Measurements from ENCODE around the gene LEMD3.

Gene LEMD3

DNA sequence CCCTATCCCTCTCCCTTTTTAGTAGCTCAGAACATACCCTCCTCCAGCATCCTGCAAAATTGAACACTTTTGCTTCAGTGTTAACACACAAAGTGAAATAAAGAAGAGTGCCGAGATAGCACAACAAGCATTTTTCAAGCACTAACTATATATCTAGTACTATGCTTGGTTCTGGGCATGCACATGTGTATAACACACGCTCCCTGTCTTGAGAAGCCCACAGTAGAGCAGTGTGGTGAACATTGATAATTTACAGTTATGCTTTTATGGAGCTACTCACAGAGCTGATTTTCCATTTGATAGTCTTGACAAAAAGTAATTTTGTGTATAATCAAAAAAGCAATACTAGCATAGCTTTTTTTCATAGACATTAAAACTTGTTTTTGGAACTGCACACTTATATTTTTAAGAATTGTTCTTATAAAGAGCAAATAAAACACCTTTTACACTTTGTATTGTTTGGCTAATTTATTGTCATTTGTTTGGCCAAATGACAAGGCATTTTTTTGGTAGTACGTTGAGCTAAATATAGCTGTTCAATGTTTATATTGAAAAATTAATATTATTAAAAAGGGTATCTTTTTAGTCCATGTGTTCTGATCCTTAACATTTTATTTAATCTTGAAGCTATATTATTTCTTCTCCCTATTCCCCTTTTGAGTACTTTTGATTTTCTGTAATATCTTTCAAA is 39.7 kb downstream of the LEMD3 start:
- DNase-seq: no peak

DNA sequence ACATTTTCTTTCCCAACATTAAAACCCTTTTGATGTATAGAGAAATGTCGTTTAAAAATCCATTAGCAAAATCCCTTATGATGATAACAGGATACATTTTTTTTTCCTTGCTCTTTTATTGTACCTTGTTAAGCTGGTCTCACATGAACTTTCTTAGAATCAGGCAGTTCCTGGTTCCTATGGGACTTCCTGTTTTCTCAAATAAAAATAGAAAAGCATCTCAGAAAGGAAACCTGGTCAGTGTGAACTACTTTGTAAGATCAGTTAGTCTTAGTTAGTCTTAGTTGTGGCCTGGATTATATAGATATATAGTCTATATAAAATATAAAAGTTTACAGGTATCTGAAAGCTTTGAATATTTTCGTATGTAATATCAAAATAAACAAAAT is 40.3 kb downstream of the LEMD3 start:
- DNase-seq: no peak

- DNase-seq: no peak
These were observed 47.7 kb downstream of the LEMD3 start for GRCh38 chr12:65217086-65217485.

DNA sequence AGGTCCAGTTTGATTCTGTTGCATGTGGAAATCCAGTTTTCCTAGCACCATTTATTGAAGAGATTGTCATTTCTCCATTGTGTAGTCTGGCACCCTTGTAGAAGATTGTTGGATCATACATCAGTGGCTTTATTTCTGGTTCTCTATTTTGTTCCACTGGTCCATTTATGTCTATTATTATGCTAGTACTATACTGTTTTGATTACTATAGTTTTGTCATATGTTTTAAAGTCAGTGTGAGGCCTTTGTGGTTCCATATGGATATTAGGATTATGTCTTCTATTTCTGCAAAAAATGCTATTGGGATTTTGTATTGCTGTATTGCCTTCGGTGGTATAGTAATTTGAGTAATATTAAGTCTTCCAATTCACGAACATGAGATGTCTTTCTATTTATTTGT is 51.4 kb downstream of the LEMD3 start:
- DNase-seq: no peak

DNA sequence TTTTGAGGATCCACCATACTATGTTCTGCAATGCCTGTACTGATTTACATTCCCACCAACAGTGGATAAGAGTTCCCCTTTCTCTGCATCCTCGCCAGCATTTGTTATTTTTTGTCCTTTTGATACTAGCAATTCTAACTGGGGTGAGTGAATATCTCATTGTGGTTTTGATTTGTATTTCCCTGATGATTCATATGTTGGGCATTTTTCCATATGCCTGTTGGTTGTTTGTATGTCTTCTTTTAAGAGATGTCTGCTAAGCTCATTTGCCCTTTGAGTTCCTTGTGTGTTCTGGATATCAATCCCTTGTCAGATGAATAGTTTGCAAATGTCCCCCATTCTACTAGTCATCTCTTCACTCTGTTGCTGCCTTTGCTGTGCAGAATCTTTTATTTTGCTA is 60.1 kb downstream of the LEMD3 start:
- DNase-seq: no peak

DNA sequence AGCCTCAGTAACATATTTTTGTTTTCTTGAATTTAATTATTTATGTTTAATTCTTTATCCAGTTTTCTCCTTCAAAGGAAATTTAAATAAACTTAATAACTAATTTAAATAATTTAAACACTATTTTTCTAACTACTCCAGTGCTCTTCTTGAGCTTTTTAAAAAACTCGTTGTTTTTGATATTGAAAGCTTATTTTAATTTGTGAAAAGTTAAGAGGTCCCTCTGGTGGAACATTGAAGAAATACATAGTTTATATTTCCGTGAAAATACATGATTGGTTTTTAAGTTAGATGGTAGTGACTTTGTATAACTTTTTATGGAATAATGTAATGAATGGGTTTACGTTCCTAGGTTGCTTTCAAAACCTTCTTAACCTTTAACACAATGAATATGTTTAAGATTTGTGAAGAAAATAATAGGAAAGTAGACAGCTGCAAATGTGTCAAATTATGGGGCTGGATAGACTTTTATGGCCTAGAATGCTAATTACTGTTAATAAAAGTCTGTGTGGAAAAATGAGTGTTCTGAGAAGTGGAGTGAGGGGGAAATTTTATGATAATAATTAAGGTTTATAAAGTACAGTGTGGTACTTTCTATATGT is 63.2 kb downstream of the LEMD3 start:
- DNase-seq: no peak

DNA sequence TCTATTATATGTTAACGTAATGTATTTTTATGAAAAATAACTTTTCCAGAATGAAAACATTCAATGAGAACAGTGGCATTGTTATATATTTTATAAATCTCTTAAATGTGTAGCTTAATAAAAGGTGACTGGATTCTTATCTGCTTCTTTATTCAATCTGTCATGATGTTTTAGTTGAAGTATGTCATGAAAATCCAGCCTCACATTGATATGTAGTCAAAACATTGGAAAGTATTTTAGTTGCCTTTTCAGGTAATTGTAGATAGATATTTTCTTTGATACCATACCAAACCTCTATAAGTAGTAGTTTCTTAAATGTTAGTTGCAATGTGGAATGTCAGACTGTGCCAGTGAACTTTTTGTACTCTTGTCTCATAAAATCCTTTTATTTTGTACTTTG is 67.8 kb downstream of the LEMD3 start:
- no peak for DNase-seq

- DNase-seq: no peak
These were observed 69.2 kb downstream of the LEMD3 start for GRCh38 chr12:65238609-65239008.

- DNase-seq: no peak
These were observed 79.6 kb downstream of the LEMD3 start for GRCh38 chr12:65248656-65249633.

DNA sequence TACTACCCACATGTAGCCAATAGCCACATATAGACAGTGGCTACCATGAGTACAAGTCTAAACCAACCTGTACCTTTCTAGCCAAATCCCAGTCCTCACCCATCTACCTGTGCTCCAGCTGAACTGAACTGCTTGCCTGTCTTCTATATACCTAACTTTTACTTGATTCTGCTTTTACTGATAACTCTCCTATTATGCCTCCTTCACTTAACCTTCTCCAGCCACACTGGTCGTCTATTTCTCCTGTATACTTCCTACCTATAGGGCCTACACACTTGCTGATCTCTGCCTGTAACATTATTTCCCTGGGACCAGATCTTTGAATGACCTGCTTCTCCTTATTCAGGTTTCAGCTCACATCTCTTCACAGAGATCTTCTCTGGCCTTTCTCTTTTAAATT is 83.1 kb downstream of the LEMD3 start:
- no peak for DNase-seq

DNA sequence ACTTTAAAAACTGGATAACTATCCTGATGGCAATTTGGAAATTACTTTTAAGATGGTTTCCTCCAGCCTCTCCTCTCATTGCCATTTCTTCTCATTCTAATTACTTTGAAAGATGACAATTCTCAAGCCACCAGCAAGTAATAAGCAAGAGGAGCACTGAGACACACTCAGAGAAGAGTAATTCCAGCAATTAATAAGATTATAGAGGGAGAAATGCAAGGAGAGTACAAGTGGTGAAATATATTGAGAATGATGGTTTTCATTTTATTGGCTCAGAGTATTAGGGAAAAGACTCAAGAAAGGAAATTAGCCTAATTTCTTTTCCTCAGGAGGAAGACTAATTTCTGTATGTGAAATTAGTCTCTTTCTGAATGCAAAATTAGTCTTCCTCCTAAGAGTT is 88.6 kb downstream of the LEMD3 start:
- no peak for DNase-seq

- DNase-seq: no peak
These were observed 90.1 kb downstream of the LEMD3 start for GRCh38 chr12:65259501-65259900.

- DNase-seq: no peak
These were observed 94.4 kb downstream of the LEMD3 start for GRCh38 chr12:65263777-65264176.

GRCh38 chr12:65266408-65266807 is 97.0 kb downstream of the LEMD3 start:
- no peak for DNase-seq

DNA sequence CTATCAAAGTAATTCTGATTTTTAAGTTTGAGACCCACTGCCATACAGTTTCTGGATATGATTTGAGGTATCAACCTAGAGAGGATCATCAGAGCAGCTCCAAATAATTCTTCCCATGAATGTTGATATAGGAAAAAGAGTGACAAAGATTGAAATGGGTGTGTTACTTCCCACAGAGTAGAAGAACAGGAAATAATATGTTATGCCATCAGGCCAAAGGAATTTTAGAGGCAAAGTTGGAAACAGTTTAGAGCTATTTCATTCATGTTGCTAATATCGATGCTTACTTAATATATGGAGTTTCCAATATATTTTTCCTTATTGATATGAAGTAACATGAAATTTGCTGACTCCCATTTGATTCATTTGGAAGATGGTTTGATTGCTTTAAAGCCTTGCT is 100.2 kb downstream of the LEMD3 start:
- no peak for DNase-seq

GRCh38 chr12:65274602-65275272 is 105.4 kb downstream of the LEMD3 start:
- no peak for DNase-seq

DNA sequence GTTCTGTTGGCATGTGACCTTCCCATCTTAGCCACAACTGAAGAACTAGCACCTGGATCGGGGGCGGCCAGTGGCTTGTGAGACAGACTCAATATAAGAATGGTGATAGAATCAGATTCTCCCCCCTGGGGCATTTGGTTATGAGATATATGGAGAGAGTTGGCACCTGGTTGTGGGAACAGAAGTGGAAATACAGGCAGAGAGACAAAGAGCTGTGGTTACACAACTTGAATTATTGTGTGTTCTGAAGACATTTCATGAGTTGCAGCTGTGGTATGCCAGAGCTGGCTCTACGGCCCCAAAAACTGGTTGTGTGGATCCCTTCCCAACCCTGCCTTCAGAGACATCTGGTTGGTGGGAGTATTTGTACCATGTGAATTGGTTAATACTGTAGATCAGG is 106.2 kb downstream of the LEMD3 start:
- DNase-seq: no peak

DNA sequence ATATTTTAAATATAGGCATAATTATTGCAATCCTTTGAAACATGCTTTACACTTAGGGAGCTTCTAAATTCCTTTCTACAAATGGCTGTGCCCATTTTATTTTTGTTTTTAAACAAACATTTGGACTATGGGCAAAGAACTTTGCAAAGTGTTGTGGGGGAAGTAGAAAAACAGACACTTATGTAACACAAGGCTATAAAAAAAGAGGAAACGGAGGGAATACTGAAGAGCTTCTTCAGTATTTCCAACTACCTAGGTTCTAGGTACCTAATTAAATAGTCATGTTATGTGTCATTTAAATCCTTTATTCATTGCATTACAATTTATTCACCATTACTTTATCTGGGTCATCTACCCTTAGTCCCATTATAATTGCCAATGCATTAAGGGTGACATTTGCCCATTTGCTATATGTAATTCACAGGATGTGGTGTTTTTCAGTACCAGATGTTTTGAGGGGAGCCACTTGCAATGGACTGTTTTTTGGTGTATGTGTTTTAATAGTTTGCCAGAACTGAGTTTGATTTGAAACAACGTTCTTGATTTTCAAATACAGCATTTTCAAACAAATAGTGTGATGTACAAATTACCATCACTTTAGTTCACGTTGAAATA is 107.6 kb downstream of the LEMD3 start:
- no peak for DNase-seq

DNA sequence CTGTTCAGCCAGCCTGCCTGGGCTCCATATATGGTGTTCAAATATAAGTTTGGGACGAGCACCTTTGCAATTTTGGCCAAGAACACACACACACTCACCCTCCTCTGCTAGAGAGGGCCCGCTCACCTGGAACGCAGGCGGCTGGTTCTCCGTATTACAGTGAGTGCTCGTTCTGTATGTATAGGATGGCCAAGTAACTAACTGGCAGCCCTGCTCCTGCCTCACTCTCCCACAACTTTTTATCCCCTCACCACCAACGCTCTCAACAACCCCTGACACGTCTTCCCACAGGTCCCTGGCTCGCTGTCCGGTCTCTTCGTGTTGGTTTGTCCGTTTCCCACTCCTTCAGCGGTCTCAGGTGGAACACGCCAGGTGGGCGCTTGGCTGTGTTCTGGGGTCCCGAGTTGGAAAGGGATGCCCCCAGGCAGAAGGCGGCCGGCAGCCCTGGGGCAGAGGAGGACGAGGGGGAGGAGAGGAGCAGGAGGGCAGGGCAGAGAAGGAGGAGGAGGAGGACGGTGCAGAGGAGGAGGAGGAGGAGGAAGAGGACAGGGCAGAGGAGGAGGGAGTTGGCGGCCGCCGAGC is 108.7 kb downstream of the LEMD3 start:
- no peak for DNase-seq

- no peak for DNase-seq
These were observed 109.4 kb downstream of the LEMD3 start, which contains the start of gene MSRB3 for GRCh38 chr12:65278576-65279368. Gene MSRB3 (plus strand): TSS chr12:65278683. CDS start chr12:65308580, 29,897 bp downstream.

DNA sequence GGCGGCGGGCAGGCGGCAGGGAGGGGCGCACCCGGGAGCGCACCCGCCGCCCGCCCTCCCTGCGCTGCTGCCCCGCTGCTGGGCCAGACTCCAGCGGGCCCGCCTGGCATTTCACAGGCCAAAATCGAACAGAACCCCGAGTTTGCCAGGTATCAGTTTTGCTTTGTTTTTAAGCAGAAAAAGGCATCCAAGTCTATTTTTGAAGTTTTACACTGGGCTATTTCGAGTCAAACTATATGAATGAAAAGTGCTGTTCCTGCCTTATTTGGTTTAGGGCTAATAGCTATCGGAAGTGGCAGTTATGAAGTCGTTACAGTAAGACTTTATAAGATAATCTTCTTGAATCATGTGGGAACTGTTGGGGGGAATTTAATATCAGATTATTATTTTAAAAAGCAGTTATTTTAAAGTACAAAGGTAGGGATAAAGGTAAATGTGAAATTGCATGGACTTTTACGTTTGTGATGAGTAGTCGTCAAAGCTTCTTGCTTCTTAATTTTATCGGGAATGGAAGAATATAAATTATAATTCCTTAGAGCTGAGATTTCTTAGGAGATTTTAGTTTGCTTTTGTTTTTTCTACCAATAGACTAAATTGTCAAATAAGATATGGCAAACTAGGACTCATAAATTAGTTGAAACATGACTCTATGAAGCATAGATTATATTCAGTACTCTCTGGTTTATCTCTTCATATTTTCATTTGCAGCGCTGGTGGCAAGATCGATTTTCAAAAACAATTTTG is 110.2 kb downstream of the LEMD3 start:
- DNase-seq: no peak

Data from NCI-H526 treated with DMSO at 0.1 percent for 48 hours (cell line).